ENCODE results near the gene RPL3. TPM values are rescaled to one million over a fixed set of nuclear protein-coding genes. Genes with fewer than 3 reads are reported as not detected.

RPL3 gene
- polyA plus RNA-seq, 1 donor, result 3,924 TPM

GRCh38 chr22:39301108-39301507 is 18.3 kb downstream of the RPL3 start:
- Histone ChIP-seq H3K27ac (ENCODE audit: low read length) (no peak overlapping the region), H3K36me3 (ENCODE audit: control insufficient read depth, insufficient read depth, low read length) (no peaks in the 10 kb centered on the region), H3K4me3 (ENCODE audit: low read length) (no peak overlapping the region), H3K4me1 (ENCODE audit: control insufficient read depth, insufficient read depth, low read length) (peaks cover 18% of the 10 kb centered on the region), H3K9me3 (ENCODE audit: control insufficient read depth, low read depth, low read length) (no peaks in the 10 kb centered on the region), H3K27me3 (ENCODE audit: control insufficient read depth, insufficient read depth, low read length) (no peaks in the 10 kb centered on the region)
- 100% methylated on average over 1 of the region's 9 CpGs for WGBS (ENCODE audit: insufficient coverage, low lambda C conversion rate)
- no peak for DNase-seq

GRCh38 chr22:39300186-39300830 is 19.1 kb downstream of the RPL3 start:
- Histone ChIP-seq H3K4me3 (ENCODE audit: low read length) (no peak overlapping the region), H3K27ac (ENCODE audit: low read length) (no peak overlapping the region), H3K4me1 (ENCODE audit: control insufficient read depth, insufficient read depth, low read length) (peaks cover 18% of the 10 kb centered on the region), H3K36me3 (ENCODE audit: control insufficient read depth, insufficient read depth, low read length) (no peaks in the 10 kb centered on the region), H3K27me3 (ENCODE audit: control insufficient read depth, insufficient read depth, low read length) (no peaks in the 10 kb centered on the region), H3K9me3 (ENCODE audit: control insufficient read depth, low read depth, low read length) (no peaks in the 10 kb centered on the region)
- no CpG with 5 or more reads among the region's 19 CpGs for WGBS (ENCODE audit: insufficient coverage, low lambda C conversion rate)
- no peak for DNase-seq

GRCh38 chr22:39299829-39300178 is 19.6 kb downstream of the RPL3 start:
- H3K4me1 ChIP-seq (ENCODE audit: control insufficient read depth, insufficient read depth, low read length), result peaks cover 18% of the 10 kb centered on the region
- no CpG with 5 or more reads among the region's 6 CpGs for WGBS (ENCODE audit: insufficient coverage, low lambda C conversion rate)
- DNase-seq, result no peak
- no peaks in the 10 kb centered on the region for H3K27me3 ChIP-seq (ENCODE audit: control insufficient read depth, insufficient read depth, low read length)
- H3K9me3 ChIP-seq (ENCODE audit: control insufficient read depth, low read depth, low read length), result no peaks in the 10 kb centered on the region
- H3K36me3 ChIP-seq (ENCODE audit: control insufficient read depth, insufficient read depth, low read length), result no peaks in the 10 kb centered on the region
- no peak overlapping the region for H3K27ac ChIP-seq (ENCODE audit: low read length)
- no peak overlapping the region for H3K4me3 ChIP-seq (ENCODE audit: low read length)

- Histone ChIP-seq H3K4me3 (ENCODE audit: low read length) (no peak overlapping the region), H3K27ac (ENCODE audit: low read length) (no peak overlapping the region), H3K36me3 (ENCODE audit: control insufficient read depth, insufficient read depth, low read length) (no peaks in the 10 kb centered on the region), H3K27me3 (ENCODE audit: control insufficient read depth, insufficient read depth, low read length) (no peaks in the 10 kb centered on the region), H3K9me3 (ENCODE audit: control insufficient read depth, low read depth, low read length) (no peaks in the 10 kb centered on the region), H3K4me1 (ENCODE audit: control insufficient read depth, insufficient read depth, low read length) (peaks cover 18% of the 10 kb centered on the region)
- no peak for DNase-seq
- WGBS (ENCODE audit: insufficient coverage, low lambda C conversion rate), result no CpG with 5 or more reads among the region's 18 CpGs
These were observed 21.0 kb downstream of the RPL3 start for GRCh38 chr22:39298241-39298987.

- no peaks in the 10 kb centered on the region for H3K9me3 ChIP-seq (ENCODE audit: control insufficient read depth, low read depth, low read length)
- peaks cover 21% of the 10 kb centered on the region for H3K4me1 ChIP-seq (ENCODE audit: control insufficient read depth, insufficient read depth, low read length)
- H3K27me3 ChIP-seq (ENCODE audit: control insufficient read depth, insufficient read depth, low read length), result no peaks in the 10 kb centered on the region
- no peak for DNase-seq
- H3K36me3 ChIP-seq (ENCODE audit: control insufficient read depth, insufficient read depth, low read length), result no peaks in the 10 kb centered on the region
- no CpG with 5 or more reads among the region's 18 CpGs for WGBS (ENCODE audit: insufficient coverage, low lambda C conversion rate)
- no peak overlapping the region for H3K4me3 ChIP-seq (ENCODE audit: low read length)
- H3K27ac ChIP-seq (ENCODE audit: low read length), result peak overlapping the region; percentile 30
These were observed 21.8 kb downstream of the RPL3 start for GRCh38 chr22:39297490-39298240.

GRCh38 chr22:39296981-39297489 is 22.4 kb downstream of the RPL3 start:
- Histone ChIP-seq H3K9me3 (ENCODE audit: control insufficient read depth, low read depth, low read length) (peaks cover under 1% of the 10 kb centered on the region), H3K36me3 (ENCODE audit: control insufficient read depth, insufficient read depth, low read length) (no peaks in the 10 kb centered on the region), H3K4me1 (ENCODE audit: control insufficient read depth, insufficient read depth, low read length) (peaks cover 26% of the 10 kb centered on the region), H3K27ac (ENCODE audit: low read length) (peak overlapping the region; percentile 30), H3K4me3 (ENCODE audit: low read length) (no peak overlapping the region), H3K27me3 (ENCODE audit: control insufficient read depth, insufficient read depth, low read length) (no peaks in the 10 kb centered on the region)
- WGBS (ENCODE audit: insufficient coverage, low lambda C conversion rate), result no CpG with 5 or more reads among the region's 19 CpGs
- DNase-seq, result no peak

- WGBS (ENCODE audit: insufficient coverage, low lambda C conversion rate), result no CpG with 5 or more reads among the region's 6 CpGs
- H3K27ac ChIP-seq (ENCODE audit: low read length), result no peak overlapping the region
These were observed 22.9 kb downstream of the RPL3 start for GRCh38 chr22:39296535-39296934.

GRCh38 chr22:39294571-39295468 is 24.6 kb downstream of the RPL3 start:
- H3K4me1 ChIP-seq (ENCODE audit: control insufficient read depth, insufficient read depth, low read length), result peaks cover 24% of the 10 kb centered on the region

More at GRCh38 chr22:39296535-39296934, 22.9 kb downstream of the RPL3 start:
- H3K4me3 ChIP-seq (ENCODE audit: low read length), result no peak overlapping the region
- H3K4me1 ChIP-seq (ENCODE audit: control insufficient read depth, insufficient read depth, low read length), result peaks cover 27% of the 10 kb centered on the region
- DNase-seq, result no peak
- H3K36me3 ChIP-seq (ENCODE audit: control insufficient read depth, insufficient read depth, low read length), result no peaks in the 10 kb centered on the region
- H3K27me3 ChIP-seq (ENCODE audit: control insufficient read depth, insufficient read depth, low read length), result no peaks in the 10 kb centered on the region
- peaks cover 3% of the 10 kb centered on the region for H3K9me3 ChIP-seq (ENCODE audit: control insufficient read depth, low read depth, low read length)

GRCh38 chr22:39293766-39294368 is 25.6 kb downstream of the RPL3 start:
- DNase-seq, result no peak
- no peaks in the 10 kb centered on the region for H3K36me3 ChIP-seq (ENCODE audit: control insufficient read depth, insufficient read depth, low read length)
- WGBS (ENCODE audit: insufficient coverage, low lambda C conversion rate), result no CpG with 5 or more reads among the region's 15 CpGs
- no peaks in the 10 kb centered on the region for H3K27me3 ChIP-seq (ENCODE audit: control insufficient read depth, insufficient read depth, low read length)
- no peak overlapping the region for H3K27ac ChIP-seq (ENCODE audit: low read length)
- no peak overlapping the region for H3K4me3 ChIP-seq (ENCODE audit: low read length)
- peaks cover 3% of the 10 kb centered on the region for H3K9me3 ChIP-seq (ENCODE audit: control insufficient read depth, low read depth, low read length)
- peaks cover 23% of the 10 kb centered on the region for H3K4me1 ChIP-seq (ENCODE audit: control insufficient read depth, insufficient read depth, low read length)

More at GRCh38 chr22:39294571-39295468, 24.6 kb downstream of the RPL3 start:
- Histone ChIP-seq H3K36me3 (ENCODE audit: control insufficient read depth, insufficient read depth, low read length) (no peaks in the 10 kb centered on the region), H3K4me3 (ENCODE audit: low read length) (no peak overlapping the region), H3K27me3 (ENCODE audit: control insufficient read depth, insufficient read depth, low read length) (no peaks in the 10 kb centered on the region), H3K9me3 (ENCODE audit: control insufficient read depth, low read depth, low read length) (peaks cover 3% of the 10 kb centered on the region), H3K27ac (ENCODE audit: low read length) (no peak overlapping the region)
- no CpG with 5 or more reads among the region's 17 CpGs for WGBS (ENCODE audit: insufficient coverage, low lambda C conversion rate)
- no peak for DNase-seq

All from large intestine (tissue), 3 donors.